HepG2 (cell line): Measurements from ENCODE around the gene NDUFB10. TPM values are rescaled to one million over a fixed set of nuclear protein-coding genes. Genes with fewer than 3 reads are reported as not detected.

ENCODE experiments used
- DZIP1 ChIP-seq: sonication (generic); formaldehyde crosslinking; IDR thresholded peaks from 2 replicates; pipeline ENCODE4 v1.5.0; 2020; ENCODE audit warnings: mild to moderate bottlenecking, missing genetic modification reagents
- FOSL1 ChIP-seq: sonication (generic); formaldehyde crosslinking; IDR thresholded peaks from 2 replicates; pipeline ENCODE4 v1.9.0; 2021; ENCODE audit warnings: missing genetic modification reagents, borderline replicate concordance
- FOXO1 ChIP-seq: sonication (generic); formaldehyde crosslinking; IDR thresholded peaks from 2 replicates; pipeline ENCODE4 v1.4.0; 2020; ENCODE audit warnings: missing genetic modification reagents
- GABPA ChIP-seq, 2 experiments: IDR thresholded peaks; 2 replicates each; pipeline ENCODE4 v1.6.1; 2011 to 2016; ENCODE audit warnings: low read depth in 2 of 2, low read length in 1 of 2, missing biosample characterization in 1 of 2, missing genetic modification characterization in 1 of 2
- HNF1B ChIP-seq: sonication (generic); formaldehyde crosslinking; IDR thresholded peaks from 2 replicates; pipeline ENCODE4 v1.5.1; 2020; ENCODE audit warnings: mild to moderate bottlenecking, moderate library complexity, missing genetic modification reagents
- KDM3A ChIP-seq: IDR thresholded peaks from 2 replicates; pipeline ENCODE4 v1.6.1; 2018; ENCODE audit warnings: low read depth, missing compliant biosample characterization
- KLF15 ChIP-seq: sonication (generic); formaldehyde crosslinking; IDR thresholded peaks from 2 replicates; pipeline ENCODE4 v1.8.1; 2023; ENCODE audit warnings: borderline replicate concordance, mild to moderate bottlenecking, inconsistent platforms, missing genetic modification reagents, mixed read lengths
- MEF2D ChIP-seq: sonication (generic); formaldehyde crosslinking; IDR thresholded peaks from 2 replicates; pipeline ENCODE4 v1.5.1; 2020; ENCODE audit warnings: mild to moderate bottlenecking, missing genetic modification reagents
- NFIC ChIP-seq: IDR thresholded peaks from 2 replicates; pipeline ENCODE4 v1.6.1; 2012; ENCODE audit warnings: mild to moderate bottlenecking, low read length, inconsistent platforms
- NR0B2 ChIP-seq: sonication (generic); formaldehyde crosslinking; IDR thresholded peaks from 2 replicates; pipeline ENCODE4 v1.4.0; 2020; ENCODE audit warnings: mild to moderate bottlenecking, missing genetic modification reagents
- NR2F1 ChIP-seq, 2 experiments: fragments of 450-650 bp in 1 of 2; formaldehyde crosslinking in 1 of 2; IDR thresholded peaks; 2 replicates each; pipeline versions ENCODE4 v1.5.0 to v1.6.1; 2016 to 2020; ENCODE audit warnings: mild to moderate bottlenecking in 1 of 2, missing compliant biosample characterization in 1 of 2, missing genetic modification reagents in 1 of 2, moderate library complexity in 1 of 2
- NR3C1 ChIP-seq: sonication (generic); formaldehyde crosslinking; IDR thresholded peaks from 2 replicates; pipeline ENCODE4 v1.4.0; 2020; ENCODE audit warnings: missing genetic modification reagents
- SIN3A ChIP-seq: IDR thresholded peaks from 2 replicates; pipeline ENCODE4 v1.6.1; 2011; ENCODE audit warnings: low read depth, mild to moderate bottlenecking, control low read depth, low read length, borderline replicate concordance
- SRY ChIP-seq: sonication (generic); formaldehyde crosslinking; IDR thresholded peaks from 2 replicates; pipeline ENCODE4 v1.8.0; 2022; ENCODE audit warnings: mild to moderate bottlenecking, missing genetic modification reagents
- ZBTB49 ChIP-seq: sonication (generic); formaldehyde crosslinking; IDR thresholded peaks from 2 replicates; pipeline ENCODE4 v1.4.0; 2020; ENCODE audit warnings: missing genetic modification reagents, borderline replicate concordance
- ZFP90 ChIP-seq: sonication (generic); formaldehyde crosslinking; IDR thresholded peaks from 2 replicates; pipeline ENCODE4 v1.8.0; 2022; ENCODE audit warnings: missing genetic modification reagents, mild to moderate bottlenecking, inconsistent platforms, borderline replicate concordance
- ZNF101 ChIP-seq: sonication (generic); formaldehyde crosslinking; IDR thresholded peaks from 2 replicates; pipeline ENCODE4 v1.4.0; 2020; ENCODE audit warnings: mild to moderate bottlenecking, low read depth, missing genetic modification reagents, borderline replicate concordance
- ZNF468 ChIP-seq: sonication (generic); formaldehyde crosslinking; IDR thresholded peaks from 2 replicates; pipeline ENCODE4 v1.8.0; 2022; ENCODE audit warnings: mild to moderate bottlenecking, moderate library complexity, missing genetic modification reagents
- ZNF766 ChIP-seq: sonication (generic); formaldehyde crosslinking; IDR thresholded peaks from 2 replicates; pipeline ENCODE4 v1.5.0; 2020; ENCODE audit warnings: missing genetic modification reagents, borderline replicate concordance
- ZSCAN9 ChIP-seq: IDR thresholded peaks from 2 replicates; pipeline ENCODE4 v1.6.1; 2016; ENCODE audit warnings: borderline replicate concordance
- polyA plus RNA-seq, 8 experiments: library from polyadenylated mRNA; depleted of rRNA in 3 of 8; stranded (reverse) in 7 of 8; unstranded in 1 of 8; fragments of >200 nt; fragmentation: Illumina TruSeq in 4 of 8; extraction: Trizol in 4 of 8; gene quantifications; 2 replicates each; pipeline versions ENCODE4 v1.2.1 to v1.2.3, GENCODE V29; 2011 to 2016; ENCODE audit warnings: low read depth in 4 of 8, missing spikeins in 1 of 8, mixed read lengths in 1 of 8; ENCODE audit not compliant: insufficient read depth in 1 of 8
- total RNA-seq, 5 experiments: library from RNA; depleted of rRNA; stranded (reverse); fragments of >200 nt; fragmentation: Illumina TruSeq; extraction: Trizol; gene quantifications; 2 replicates each; pipeline ENCODE4 v1.2.3, GENCODE V29; 2016; ENCODE audit warnings: low read depth in 1 of 5

Gene NDUFB10
- total and polyA plus RNA-seq, 2 of the 13 experiments (the other 11 are each of a cell fraction or from before 2014, with no cell fraction given), result 68.6 to 157 TPM

- TF ChIP-seq DZIP1 (CRISPR knock-in tag) (no peak; the same call in 1 of the 2 replicates), ZBTB49 (CRISPR knock-in tag) (no peak), ZSCAN9 (peak; percentile 86), ZNF101 (CRISPR knock-in tag) (no peak), KDM3A (CRISPR knock-in tag) (no peak; the same call in 1 of the 2 replicates), NR0B2 (CRISPR knock-in tag) (peak; percentile 57; the same call in 1 of the 2 replicates), GABPA (IDR thresholded peaks at IDR 0.05; ENCODE audit: low read depth, low read length) (peak; percentile 44), GABPA (CRISPR knock-in tag; IDR thresholded peaks at IDR 0.05; ENCODE audit: low read depth) (peak; percentile 74), NR2F1 (CRISPR knock-in tag; IDR thresholded peaks at IDR 0.05) (no peak), ZFP90 (no peak; the same call in 1 of the 2 replicates), FOSL1 (CRISPR knock-in tag) (no peak), NFIC (no peak), SIN3A (peak; percentile 93; the same call in 1 of the 2 replicates), HNF1B (CRISPR knock-in tag) (peak; percentile 85), ZNF468 (0 out of 2 replicates have a peak, but pooled peaks have one; percentile 71), MEF2D (CRISPR knock-in tag) (no peak), NR3C1 (CRISPR knock-in tag) (no peak), FOXO1 (0 out of 2 replicates have a peak, but pooled peaks have one; percentile 9), ZNF766 (CRISPR knock-in tag) (no peak), SRY (CRISPR knock-in tag) (peak; percentile 80; the same call in 1 of the 2 replicates), KLF15 (CRISPR knock-in tag) (peak; percentile 63; the same call in 1 of the 2 replicates)
These were observed 16.3 kb upstream of the NDUFB10 start, which contains the start of gene MSRB1 (continued) for GRCh38 chr16:1942810-1943726.
